ENCODE measurements around the gene PTPRF.
"Not testable (repeated sequence)": the region's sequence is repeated elsewhere in the genome, so short reads cannot be mapped to it uniquely, and the experiment has no call there.

Gene PTPRF

GRCh38 chr1:43546388-43547100 is 15.9 kb downstream of the PTPRF start:
- no peak for DNase-seq (ENCODE audit: low read depth)
- TF ChIP-seq CTCF (IDR thresholded peaks at IDR 0.05; ENCODE audit: insufficient read depth, low read depth, low read length, missing control alignments), result no peak
- no peak overlapping the region for H3K4me3 ChIP-seq (ENCODE audit: low read length)

- no peak overlapping the region for H3K4me3 ChIP-seq (ENCODE audit: low read length)
- TF ChIP-seq CTCF (IDR thresholded peaks at IDR 0.05; ENCODE audit: insufficient read depth, low read depth, low read length, missing control alignments), result no peak
- no peak for DNase-seq (ENCODE audit: low read depth)
Observed at GRCh38 chr1:43547538-43548072, 16.9 kb downstream of the PTPRF start.

- DNase-seq (ENCODE audit: low read depth), result peak; percentile 89
- no peak for TF ChIP-seq CTCF (IDR thresholded peaks at IDR 0.05; ENCODE audit: insufficient read depth, low read depth, low read length, missing control alignments)
- H3K4me3 ChIP-seq (ENCODE audit: low read length), result no peak overlapping the region
Observed at GRCh38 chr1:43548285-43549271, 17.9 kb downstream of the PTPRF start.

- H3K4me3 ChIP-seq (ENCODE audit: low read length); DNase-seq (ENCODE audit: low read depth): not testable (repeated sequence)
Observed at GRCh38 chr1:43549394-43549793, 18.7 kb downstream of the PTPRF start.

GRCh38 chr1:43549921-43550597 is 19.4 kb downstream of the PTPRF start:
- H3K4me3 ChIP-seq (ENCODE audit: low read length), result peak overlapping the region; percentile 32
- peak; percentile 99 for DNase-seq (ENCODE audit: low read depth)

GRCh38 chr1:43550598-43551246 is 20.0 kb downstream of the PTPRF start:
- TF ChIP-seq CTCF (IDR thresholded peaks at IDR 0.05; ENCODE audit: insufficient read depth, low read depth, low read length, missing control alignments), result no peak
- DNase-seq (ENCODE audit: low read depth), result no peak
- H3K4me3 ChIP-seq (ENCODE audit: low read length), result peak overlapping the region; percentile 32

More at GRCh38 chr1:43549921-43550597, 19.4 kb downstream of the PTPRF start:
- TF ChIP-seq CTCF (IDR thresholded peaks at IDR 0.05; ENCODE audit: insufficient read depth, low read depth, low read length, missing control alignments), result no peak

All from epithelial cell of esophagus (primary cell).